IPS-15b (cell line): ENCODE measurements around the gene BRIP1.
"Not testable (repeated sequence)": the region's sequence is repeated elsewhere in the genome, so short reads cannot be mapped to it uniquely, and the experiment has no call there.

Experiments
- H3K27me3 ChIP-seq: one replicate; pipeline ENCODE4 v1.6.1; 2013; ENCODE audit warnings: low read length; ENCODE audit not compliant: control insufficient read depth, insufficient read depth
- H3K36me3 ChIP-seq: one replicate; pipeline ENCODE4 v1.6.1; 2013; ENCODE audit warnings: low read length; ENCODE audit not compliant: control insufficient read depth, insufficient read depth
- H3K4me1 ChIP-seq: one replicate; pipeline ENCODE4 v1.6.1; 2013; ENCODE audit warnings: mild to moderate bottlenecking, low read length; ENCODE audit not compliant: control insufficient read depth, insufficient read depth
- H3K4me3 ChIP-seq: one replicate; pipeline ENCODE4 v1.5.1; 2013; ENCODE audit warnings: low read depth, low read length
- H3K9ac ChIP-seq: one replicate; pipeline ENCODE4 v1.6.1; 2013; ENCODE audit warnings: low read depth, mild to moderate bottlenecking, low read length
- H3K9me3 ChIP-seq: one replicate; pipeline ENCODE4 v1.6.1; 2013; ENCODE audit warnings: mild to moderate bottlenecking, low read length; ENCODE audit not compliant: control insufficient read depth, insufficient read depth

The BRIP1 gene

GRCh38 chr17:61719220-61719619 is 144.1 kb downstream of the BRIP1 start:
- not testable (repeated sequence) for H3K9ac ChIP-seq, H3K9me3 ChIP-seq, H3K4me3 ChIP-seq, H3K36me3 ChIP-seq, H3K4me1 ChIP-seq, H3K27me3 ChIP-seq

- H3K9me3 ChIP-seq = no peaks in the 10 kb centered on the region
- H3K9ac ChIP-seq = no peak overlapping the region
- H3K4me3 ChIP-seq = no peak overlapping the region
- peaks cover 2% of the 10 kb centered on the region for H3K36me3 ChIP-seq
- no peaks in the 10 kb centered on the region for H3K4me1 ChIP-seq
- H3K27me3 ChIP-seq = no peaks in the 10 kb centered on the region
Measured at GRCh38 chr17:61718022-61718421, 145.3 kb downstream of the BRIP1 start.

- no peaks in the 10 kb centered on the region for H3K27me3 ChIP-seq
- H3K9me3 ChIP-seq = no peaks in the 10 kb centered on the region
- H3K4me3 ChIP-seq = no peak overlapping the region
- no peak overlapping the region for H3K9ac ChIP-seq
- no peaks in the 10 kb centered on the region for H3K4me1 ChIP-seq
- H3K36me3 ChIP-seq = peaks cover 2% of the 10 kb centered on the region
Measured at GRCh38 chr17:61717352-61717751, 146.0 kb downstream of the BRIP1 start.

- no peaks in the 10 kb centered on the region for H3K27me3 ChIP-seq
- H3K4me3 ChIP-seq = no peak overlapping the region
- H3K9me3 ChIP-seq = no peaks in the 10 kb centered on the region
- peaks cover 2% of the 10 kb centered on the region for H3K36me3 ChIP-seq
- H3K9ac ChIP-seq = no peak overlapping the region
- no peaks in the 10 kb centered on the region for H3K4me1 ChIP-seq
Measured at GRCh38 chr17:61716225-61716829, 147.0 kb downstream of the BRIP1 start.

- Histone ChIP-seq H3K9ac (no peak overlapping the region), H3K9me3 (no peaks in the 10 kb centered on the region), H3K4me1 (no peaks in the 10 kb centered on the region), H3K4me3 (no peak overlapping the region), H3K27me3 (no peaks in the 10 kb centered on the region), H3K36me3 (peaks cover 2% of the 10 kb centered on the region)
Measured at GRCh38 chr17:61715348-61715747, 148.0 kb downstream of the BRIP1 start.

GRCh38 chr17:61714300-61714699 is 149.0 kb downstream of the BRIP1 start:
- peaks cover 2% of the 10 kb centered on the region for H3K36me3 ChIP-seq
- H3K9me3 ChIP-seq = no peaks in the 10 kb centered on the region
- H3K4me3 ChIP-seq = no peak overlapping the region
- no peak overlapping the region for H3K9ac ChIP-seq
- H3K27me3 ChIP-seq = no peaks in the 10 kb centered on the region
- no peaks in the 10 kb centered on the region for H3K4me1 ChIP-seq

GRCh38 chr17:61713035-61713434 is 150.3 kb downstream of the BRIP1 start:
- Histone ChIP-seq H3K4me1 (no peaks in the 10 kb centered on the region), H3K9me3 (no peaks in the 10 kb centered on the region), H3K27me3 (no peaks in the 10 kb centered on the region), H3K9ac (no peak overlapping the region), H3K4me3 (no peak overlapping the region), H3K36me3 (peaks cover 2% of the 10 kb centered on the region)

GRCh38 chr17:61710546-61710945 is 152.8 kb downstream of the BRIP1 start:
- Histone ChIP-seq H3K9me3 (no peaks in the 10 kb centered on the region), H3K27me3 (no peaks in the 10 kb centered on the region), H3K4me1 (no peaks in the 10 kb centered on the region), H3K36me3 (no peaks in the 10 kb centered on the region), H3K4me3 (no peak overlapping the region), H3K9ac (no peak overlapping the region)

GRCh38 chr17:61709567-61709966 is 153.8 kb downstream of the BRIP1 start:
- H3K4me3 ChIP-seq = no peak overlapping the region
- no peaks in the 10 kb centered on the region for H3K36me3 ChIP-seq
- H3K27me3 ChIP-seq = no peaks in the 10 kb centered on the region
- H3K4me1 ChIP-seq = no peaks in the 10 kb centered on the region
- H3K9ac ChIP-seq = no peak overlapping the region
- H3K9me3 ChIP-seq = no peaks in the 10 kb centered on the region

- no peaks in the 10 kb centered on the region for H3K27me3 ChIP-seq
- H3K4me3 ChIP-seq = no peak overlapping the region
- no peaks in the 10 kb centered on the region for H3K36me3 ChIP-seq
- peaks cover 5% of the 10 kb centered on the region for H3K9me3 ChIP-seq
- no peaks in the 10 kb centered on the region for H3K4me1 ChIP-seq
- no peak overlapping the region for H3K9ac ChIP-seq
Measured at GRCh38 chr17:61704935-61705449, 158.3 kb downstream of the BRIP1 start.

- Histone ChIP-seq H3K27me3 (no peaks in the 10 kb centered on the region), H3K9ac (no peak overlapping the region), H3K4me1 (no peaks in the 10 kb centered on the region), H3K9me3 (peaks cover 5% of the 10 kb centered on the region), H3K36me3 (no peaks in the 10 kb centered on the region), H3K4me3 (no peak overlapping the region)
Measured at GRCh38 chr17:61702450-61702849, 160.9 kb downstream of the BRIP1 start.

- Histone ChIP-seq H3K9ac (no peak overlapping the region), H3K4me3 (no peak overlapping the region), H3K9me3 (peaks cover 5% of the 10 kb centered on the region), H3K4me1 (no peaks in the 10 kb centered on the region), H3K27me3 (no peaks in the 10 kb centered on the region), H3K36me3 (no peaks in the 10 kb centered on the region)
Measured at GRCh38 chr17:61701978-61702377, 161.3 kb downstream of the BRIP1 start.
